Measurements from ENCODE around the gene IGLL1. TPM values are rescaled to one million over a fixed set of nuclear protein-coding genes. Genes with fewer than 3 reads are reported as not detected.

The IGLL1 gene
- total and polyA plus RNA-seq, 2 donors (not counting 3 experiments of a cell fraction or from before 2014, with no cell fraction given): not detected

GRCh38 chr22:23557036-23557435 lies 23.1 kb downstream of the IGLL1 start:
- Histone ChIP-seq H3K9ac (replicated peaks; ENCODE audit: extremely low read depth, insufficient read depth, low read length) (no peak overlapping the region), H3K9me1 (replicated peaks; ENCODE audit: control insufficient read depth, extremely low read depth, insufficient read depth, low read length) (no peaks in the 10 kb centered on the region), H3K79me2 (ENCODE audit: control insufficient read depth, insufficient read depth, low read length) (no peaks in the 10 kb centered on the region), H3K27me3 (ENCODE audit: control insufficient read depth in 2 of 2, insufficient read depth in 2 of 2, low read length in 2 of 2) (peaks cover 0 to 2% of the 10 kb centered on the region in 2 experiments), H3K36me3 (ENCODE audit: control insufficient read depth in 2 of 2, extremely low read depth in 1 of 2, insufficient read depth in 2 of 2, low read length in 2 of 2) (no peaks in the 10 kb centered on the region), H3K27ac (ENCODE audit: insufficient read depth, low read depth, low read length) (no peak overlapping the region), H4K20me1 (replicated peaks; ENCODE audit: control insufficient read depth, extremely low read depth, insufficient read depth, low read length) (no peaks in the 10 kb centered on the region), H3K4me3 (replicated peaks in 1 of 3; ENCODE audit: insufficient read depth in 1 of 3, low read depth in 1 of 3, low read length in 3 of 3) (no peak overlapping the region), H3K4me2 (ENCODE audit: insufficient read depth, low read length) (no peak overlapping the region), H2AFZ (ENCODE audit: low read depth, low read length) (no peak overlapping the region), H3K9me3 (replicated peaks; ENCODE audit: control insufficient read depth, insufficient read depth, low read length) (no peaks in the 10 kb centered on the region), H3K4me1 (ENCODE audit: control insufficient read depth, extremely low read depth, insufficient read depth, low read length) (no peaks in the 10 kb centered on the region)
- intact Hi-C loops (cut with micrococcal nuclease) (no loop called here), dilution Hi-C loops (cut with MboI; ENCODE audit: extremely low pct_ligation_motif_present, low sequenced_read_pairs) (no loop called here)
- TF ChIP-seq EZH2 (IDR thresholded peaks at IDR 0.05; ENCODE audit: borderline replicate concordance, low read depth, low read length, severe bottlenecking): no peak
- no peak for TF ChIP-seq MYC (IDR thresholded peaks at IDR 0.05; ENCODE audit: low read depth, low read length)
- no peak for TF ChIP-seq CTCF (IDR thresholded peaks at IDR 0.05; ENCODE audit: extremely low read depth in 1 of 2, insufficient read depth in 1 of 2, low read depth in 1 of 2, low read length in 2 of 2)
- TF ChIP-seq POLR2AphosphoS5 (IDR thresholded peaks at IDR 0.05; ENCODE audit: insufficient read depth, low read depth, low read length): no peak
- TF ChIP-seq, protein P1, sequence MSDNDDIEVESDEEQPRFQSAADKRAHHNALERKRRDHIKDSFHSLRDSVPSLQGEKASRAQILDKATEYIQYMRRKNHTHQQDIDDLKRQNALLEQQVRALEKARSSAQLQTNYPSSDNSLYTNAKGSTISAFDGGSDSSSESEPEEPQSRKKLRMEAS (IDR thresholded peaks at IDR 0.05; ENCODE audit: insufficient read depth, insufficient read length): no peak
- TF ChIP-seq GATA2 (IDR thresholded peaks at IDR 0.05; ENCODE audit: insufficient read depth, insufficient read length, low read depth, low read length): no peak
- no peak for TF ChIP-seq FOS (IDR thresholded peaks at IDR 0.05; ENCODE audit: borderline replicate concordance, insufficient read depth, low read length)
- TF ChIP-seq JUN (IDR thresholded peaks at IDR 0.05; ENCODE audit: borderline replicate concordance, insufficient read depth, insufficient read length, low read depth): no peak
- TF ChIP-seq POLR2A (IDR thresholded peaks at IDR 0.05; ENCODE audit: low read depth, low read length): no peak
- FAIRE-seq (no peak), DNase-seq (ENCODE audit: low read depth, low spot score) (no peak)
- ChIA-PET POLR2A (no interaction called here), CTCF (interaction anchor here (2.4 kb wide), 1 partner anchor 293 kb away, joined by 6 read pairs; no protein-coding TSS in a partner anchor)
- no TSS peak for BruUV-seq (replicated peaks)
